B cell (primary cell): ENCODE measurements around the gene KCNJ14.

Experiments
- CTCF ChIP-seq: fragments of 200-600 bp; IDR thresholded peaks from one replicate; pipeline ENCODE4 v1.8.0; 2022; ENCODE audit warnings: antibody characterized with exemption, mild to moderate bottlenecking
- EZH2 ChIP-seq: IDR thresholded peaks from 2 replicates; pipeline ENCODE4 v1.6.1; 2012; ENCODE audit warnings: borderline replicate concordance, low read depth, mild to moderate bottlenecking, moderate library complexity, low read length; ENCODE audit not compliant: insufficient read depth, poor library complexity, severe bottlenecking

GRCh38 chr19:48444129-48444935 lies 11.0 kb upstream of the KCNJ14 start:
- TF ChIP-seq CTCF (no peak), EZH2 (peak; percentile 51)
